DMS153 (cell line): ENCODE results near the gene LIN54.
"Not testable (repeated sequence)": the region's sequence is repeated elsewhere in the genome, so short reads cannot be mapped to it uniquely, and the experiment has no call there.

Experiments
- DNase-seq: peaks from one replicate; lab custom pipeline; 2025; lab: John Stamatoyannopoulos, UW

Gene LIN54

GRCh38 chr4:83010522-83011318 is at the start of gene LIN54:
LIN54 (minus strand) TSS chr4:83010823; CDS start chr4:82984844, 25,979 bp downstream.
- peak; percentile 36 for DNase-seq

GRCh38 chr4:83054928-83055327 is 44.3 kb upstream of the LIN54 start:
- no peak for DNase-seq

DNA sequence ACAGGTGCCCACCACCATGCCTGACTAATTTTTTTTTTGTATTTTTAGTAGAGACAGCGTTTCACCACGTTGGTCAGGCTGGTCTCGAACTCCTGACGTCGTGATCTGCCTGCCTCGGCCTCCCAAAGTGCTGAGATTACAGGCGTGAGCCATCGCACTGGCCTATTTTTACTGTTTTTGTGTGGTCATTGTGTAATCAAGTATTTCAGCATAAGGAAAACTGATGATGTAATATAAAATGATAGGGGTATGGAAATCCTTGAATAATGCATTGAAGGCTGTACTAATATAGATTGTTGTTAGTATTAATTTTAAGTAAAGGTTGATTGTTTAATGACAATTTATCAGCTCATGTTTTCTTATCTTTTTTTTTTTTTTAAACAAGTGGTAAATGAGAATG is 38.2 kb upstream of the LIN54 start:
- not testable (repeated sequence) for DNase-seq

DNA sequence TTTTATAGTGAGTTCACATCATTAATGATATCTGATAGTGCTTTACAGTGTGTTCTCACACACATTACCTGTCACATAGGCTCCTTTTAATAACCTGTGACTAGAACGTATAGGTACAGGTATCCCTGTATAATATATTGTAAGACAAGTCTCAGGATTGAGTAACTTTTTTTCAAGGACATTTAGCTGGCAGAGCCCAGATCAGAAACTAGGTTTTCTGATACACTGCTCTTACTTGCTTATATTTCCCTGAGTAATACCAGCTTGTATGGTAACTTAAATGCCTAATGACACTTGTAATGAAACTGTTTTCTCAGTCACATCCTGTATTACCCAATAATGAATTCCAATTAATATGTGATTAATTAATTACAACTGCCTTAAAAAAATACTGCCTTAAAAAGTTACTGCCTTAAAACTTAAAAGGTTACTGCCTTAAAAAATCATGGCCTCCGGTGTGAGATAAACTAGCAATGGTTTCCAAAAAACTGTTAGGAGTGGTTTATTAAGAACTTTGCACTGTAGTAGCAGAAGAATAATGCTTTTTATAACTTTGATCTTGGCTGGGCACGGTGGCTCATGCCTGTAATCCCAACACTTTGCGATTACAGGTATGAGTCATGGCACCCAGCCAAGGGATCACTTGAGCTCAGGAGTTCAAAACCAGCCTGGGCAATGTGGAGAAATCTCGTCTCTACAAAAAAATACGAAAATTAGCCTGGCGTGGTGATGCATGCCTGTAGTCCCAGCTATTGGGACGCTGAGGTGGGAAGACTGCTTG is 36.3 kb upstream of the LIN54 start:
- DNase-seq: no peak

DNA sequence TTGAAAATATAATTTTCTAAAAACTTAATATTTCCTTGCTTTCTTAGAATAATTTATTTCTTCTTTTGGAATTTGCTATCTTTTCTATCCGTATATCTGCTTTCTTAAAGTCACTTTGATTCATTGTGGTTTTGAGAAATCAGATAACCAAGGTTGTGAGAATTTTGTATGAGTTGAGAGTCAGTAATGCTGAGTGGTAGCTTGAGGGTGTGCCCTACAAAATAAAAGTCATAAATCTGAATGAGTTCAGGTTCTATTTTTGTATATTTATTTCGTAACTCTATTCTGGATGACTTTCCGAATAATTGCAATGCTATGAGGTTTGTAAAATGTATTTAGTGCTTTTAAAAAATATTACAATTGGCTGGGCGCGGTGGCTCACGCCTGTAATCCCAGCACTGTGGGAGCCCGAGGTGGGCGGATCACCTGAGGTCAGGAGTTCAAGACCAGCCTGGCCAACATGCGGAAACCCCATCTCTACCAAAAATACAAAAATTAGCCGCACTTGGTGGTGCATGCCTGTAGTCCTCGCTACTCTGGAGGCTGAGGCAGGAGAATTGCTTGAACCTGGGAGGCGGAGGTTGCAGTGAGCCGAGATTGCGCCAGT is 33.3 kb upstream of the LIN54 start:
- DNase-seq: no peak

DNA sequence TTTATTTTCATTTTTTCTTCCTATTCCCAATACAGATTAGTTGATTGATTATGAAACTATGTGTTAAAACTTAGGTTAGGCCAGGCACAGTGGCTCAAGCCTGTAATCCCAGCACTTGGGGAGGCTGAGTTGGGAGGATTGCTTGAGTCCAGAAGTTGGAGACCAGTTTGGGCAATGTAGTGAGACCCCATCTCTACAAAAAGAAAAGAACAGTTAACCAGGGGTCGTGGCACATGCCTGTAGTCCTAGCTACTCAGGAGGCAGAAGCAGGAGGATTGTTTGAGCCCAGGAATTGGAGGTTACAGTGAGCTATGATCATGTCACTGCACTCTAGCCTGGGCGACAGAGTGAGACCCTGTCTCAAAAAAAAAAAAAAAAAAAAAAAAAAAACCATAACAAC is 32.5 kb upstream of the LIN54 start:
- DNase-seq: not testable (repeated sequence)

- DNase-seq: no peak
Observed at GRCh38 chr4:83040269-83040668, 29.6 kb upstream of the LIN54 start.

DNA sequence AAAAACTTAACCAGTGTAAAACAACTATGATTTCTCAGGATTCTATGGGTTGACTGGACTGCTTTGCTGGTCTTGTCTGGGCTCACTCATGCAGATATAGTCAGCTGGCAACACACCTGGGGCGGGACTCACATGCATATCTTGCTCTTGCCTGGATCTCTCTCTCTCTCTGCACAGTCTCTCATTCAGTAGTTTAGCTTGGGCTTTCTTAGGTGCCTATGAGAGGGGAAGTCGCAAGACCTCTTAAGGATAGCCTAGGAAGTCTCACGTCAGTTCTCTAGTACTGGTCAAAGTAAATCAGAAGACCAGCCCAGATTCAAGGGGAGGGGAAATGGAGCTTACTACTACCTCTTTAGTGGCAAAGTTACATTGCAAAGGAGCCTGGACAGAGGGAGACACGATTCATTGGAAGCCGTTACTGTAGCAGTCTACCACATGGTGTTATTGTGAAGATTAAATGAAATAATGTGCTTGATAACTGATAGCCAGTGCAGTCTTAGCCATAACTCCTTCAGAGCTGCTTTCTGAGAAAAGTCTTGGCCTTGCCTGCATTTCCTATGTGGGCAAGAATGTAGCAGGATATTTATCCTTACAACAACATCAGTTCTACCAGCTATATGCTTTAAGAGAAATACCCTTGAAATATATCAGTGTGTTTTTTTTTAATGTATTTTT is 26.5 kb upstream of the LIN54 start:
- DNase-seq: no peak

GRCh38 chr4:83034630-83035494 is 24.2 kb upstream of the LIN54 start, which contains the start of gene COPS4:
COPS4 (plus strand) TSS chr4:83035183; CDS start chr4:83035225, 42 bp downstream.
- DNase-seq: peak; percentile 100

GRCh38 chr4:83029688-83030087 is 19.1 kb upstream of the LIN54 start:
- DNase-seq: no peak

DNA sequence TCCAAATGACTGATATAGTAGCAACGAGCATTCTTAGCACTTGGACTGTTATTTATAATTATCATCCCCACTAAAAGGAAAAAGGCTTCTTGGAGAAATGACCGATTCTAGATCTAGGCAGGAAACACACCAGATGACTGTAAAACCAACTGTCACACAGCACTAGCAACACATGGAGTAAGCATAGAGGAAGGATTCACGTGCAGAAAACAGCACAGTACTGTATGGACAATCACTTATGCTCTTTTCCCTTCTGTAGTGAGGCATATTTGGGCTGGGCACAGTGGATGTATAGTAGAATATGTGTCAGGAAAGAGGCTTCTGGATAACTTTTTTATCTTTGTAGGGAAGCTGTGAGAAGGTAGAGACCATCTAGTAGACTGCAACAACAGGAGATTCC is 18.4 kb upstream of the LIN54 start:
- no peak for DNase-seq

GRCh38 chr4:83025563-83025962 is 14.9 kb upstream of the LIN54 start:
- no peak for DNase-seq

DNA sequence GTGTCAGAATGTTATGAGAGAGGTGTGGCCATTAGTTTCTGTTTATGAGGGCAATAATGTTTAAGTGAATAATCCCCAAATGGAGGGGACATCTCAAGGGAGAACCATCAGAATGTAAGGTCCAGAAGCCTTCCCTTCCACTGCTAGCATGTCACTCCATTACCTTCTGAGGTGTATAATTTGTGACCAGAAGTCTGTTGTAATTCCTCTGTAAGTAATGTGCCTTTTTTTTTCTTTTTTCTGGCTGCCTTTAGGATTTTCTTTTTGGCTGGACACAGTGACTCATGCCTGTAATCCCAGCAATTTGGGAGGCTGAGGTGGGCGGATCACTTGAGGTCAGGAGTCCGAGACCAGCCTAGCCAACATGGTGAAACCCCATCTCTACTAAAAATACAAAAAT is 13.6 kb upstream of the LIN54 start:
- DNase-seq: no peak

- not testable (repeated sequence) for DNase-seq
Observed at GRCh38 chr4:83023599-83023998, 13.0 kb upstream of the LIN54 start.

DNA sequence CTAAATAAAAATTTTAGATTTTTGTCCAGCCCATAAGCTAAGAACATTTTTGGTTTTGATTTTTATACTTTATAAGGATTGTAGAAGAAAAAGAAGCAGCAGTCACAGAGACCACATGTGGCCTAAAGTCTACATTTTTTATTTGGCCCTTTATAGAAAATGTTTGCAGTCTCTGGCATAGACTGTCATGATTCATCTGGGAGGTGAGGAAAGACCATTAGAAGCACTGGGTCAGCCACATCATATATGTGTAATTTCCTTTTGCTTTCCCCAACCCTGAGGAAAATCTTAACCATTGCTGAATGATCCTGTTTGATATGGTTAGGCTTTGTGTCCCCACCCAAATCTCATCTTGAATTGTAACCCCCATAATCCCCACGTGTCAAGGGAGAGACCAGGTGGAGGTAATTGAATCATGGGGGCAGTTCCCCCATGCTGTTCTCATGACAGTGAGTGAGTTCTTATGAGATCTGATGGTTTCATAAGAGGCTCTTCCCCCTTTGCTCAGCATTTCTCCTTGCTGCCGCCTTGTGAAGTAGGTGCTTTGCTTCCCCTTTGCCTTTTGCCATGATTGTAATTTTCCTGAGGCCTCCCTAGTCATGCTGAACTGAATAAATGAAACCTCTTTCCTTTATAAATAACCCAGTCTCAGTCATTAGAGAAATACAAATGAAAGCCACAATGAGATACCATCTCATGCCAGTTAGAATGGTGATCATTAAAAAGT is 12.3 kb upstream of the LIN54 start:
- no peak for DNase-seq

- no peak for DNase-seq
Observed at GRCh38 chr4:83019794-83020494, 9.3 kb upstream of the LIN54 start.

DNA sequence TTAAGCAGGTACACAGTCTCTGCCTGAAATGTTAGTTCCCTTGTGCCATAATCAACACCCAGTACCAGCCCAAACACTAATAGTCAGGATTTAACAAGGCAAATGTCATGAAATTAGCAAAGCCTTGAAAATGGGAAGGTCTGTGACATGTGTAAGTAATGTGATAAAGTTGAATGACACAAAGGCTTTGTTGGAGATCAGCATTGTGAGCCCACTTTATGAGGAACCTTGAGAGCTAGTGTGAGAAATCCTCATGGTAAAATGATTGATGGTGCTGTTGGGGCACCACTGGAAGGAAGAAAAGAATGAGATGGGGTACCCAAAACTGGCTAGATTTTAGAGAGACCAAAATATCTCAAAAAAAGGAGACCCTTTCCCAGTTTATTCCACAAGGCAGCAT is 3.3 kb upstream of the LIN54 start:
- DNase-seq: no peak

- DNase-seq: no peak
Observed at GRCh38 chr4:83013420-83013867, 2.8 kb upstream of the LIN54 start.

GRCh38 chr4:83012687-83013419 is 2.2 kb upstream of the LIN54 start:
- DNase-seq: peak; percentile 98
